CD4-positive, alpha-beta T cell treated with Interleukin-6 at 100 ng/mL for 8 hours (primary cell): ENCODE results near the gene MACROD2.
"Not testable (repeated sequence)": the region's sequence is repeated elsewhere in the genome, so short reads cannot be mapped to it uniquely, and the experiment has no call there.

ENCODE experiments used
- DNase-seq: peaks from one replicate; pipeline ENCODE4 v3.0.0-alpha.2; 2020; ENCODE audit warnings: mixed read lengths, low spot score

The MACROD2 gene

DNA sequence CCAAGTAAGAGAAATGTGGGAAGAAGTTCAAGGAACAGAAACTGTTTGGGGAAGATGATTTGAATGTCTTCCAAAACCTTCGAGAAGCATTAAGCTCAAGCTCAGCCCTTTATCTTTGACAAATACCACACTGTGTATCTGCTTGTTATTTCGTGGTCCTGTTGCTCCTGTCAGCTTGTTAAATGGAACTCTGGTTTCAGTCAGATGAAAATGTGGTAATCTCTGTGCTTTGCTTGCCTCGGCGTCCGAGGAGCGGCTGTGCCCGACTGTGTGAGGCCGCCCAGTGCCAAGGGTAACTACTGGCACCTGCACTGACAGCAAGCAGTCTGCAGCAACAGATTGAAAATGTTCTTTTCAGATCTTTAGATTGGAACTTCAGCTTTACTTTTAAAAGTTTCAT, 920.0 kb downstream of the MACROD2 start:
- DNase-seq = no peak

DNA sequence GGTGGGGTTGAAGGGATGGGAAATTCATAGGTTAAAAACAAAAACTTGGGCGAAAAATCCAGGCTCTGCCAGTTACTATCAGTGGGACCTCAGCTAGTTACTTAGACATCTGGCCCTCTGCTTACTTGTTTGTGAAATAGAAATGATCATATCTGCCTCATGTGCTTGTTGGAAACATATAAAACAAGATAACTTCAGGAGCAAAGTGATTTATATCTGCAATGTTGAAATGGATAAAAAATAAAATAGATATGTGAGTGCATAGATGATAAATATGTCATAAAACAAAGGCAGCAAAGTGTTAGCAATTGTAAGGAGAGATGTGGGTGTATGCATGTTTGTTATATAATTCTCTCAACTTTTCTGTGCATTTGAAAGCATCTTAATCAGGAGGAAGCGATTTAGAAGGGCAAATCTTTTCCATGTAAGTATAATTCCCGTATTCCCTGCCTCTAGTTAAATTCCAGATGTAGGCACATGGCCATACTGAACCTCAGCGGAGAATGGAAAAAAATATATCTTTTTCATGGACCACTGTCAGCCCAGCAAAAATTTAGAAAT, 921.1 kb downstream of the MACROD2 start:
- DNase-seq = no peak

DNA sequence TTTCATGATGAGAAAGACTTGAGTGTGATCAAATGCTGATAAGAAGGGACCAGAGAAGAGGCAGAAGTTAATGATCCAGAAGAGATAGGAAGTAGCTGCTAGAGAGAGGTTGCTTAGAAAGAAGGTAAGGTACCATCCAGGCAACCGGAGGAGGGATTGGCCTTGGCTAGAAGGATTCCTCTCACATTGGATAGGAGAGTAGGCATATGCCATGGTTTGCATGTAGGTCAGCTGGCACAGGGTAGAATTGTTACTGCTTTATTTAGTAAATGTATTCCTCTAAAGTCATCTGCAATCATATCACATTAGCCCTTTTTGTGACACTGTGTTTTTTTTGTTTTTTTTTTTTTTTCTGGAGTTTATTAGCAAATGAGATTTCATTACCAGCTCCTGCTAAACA, 923.0 kb downstream of the MACROD2 start:
- no peak for DNase-seq

GRCh38 chr20:14918976-14919375, 923.7 kb downstream of the MACROD2 start:
- no peak for DNase-seq

DNA sequence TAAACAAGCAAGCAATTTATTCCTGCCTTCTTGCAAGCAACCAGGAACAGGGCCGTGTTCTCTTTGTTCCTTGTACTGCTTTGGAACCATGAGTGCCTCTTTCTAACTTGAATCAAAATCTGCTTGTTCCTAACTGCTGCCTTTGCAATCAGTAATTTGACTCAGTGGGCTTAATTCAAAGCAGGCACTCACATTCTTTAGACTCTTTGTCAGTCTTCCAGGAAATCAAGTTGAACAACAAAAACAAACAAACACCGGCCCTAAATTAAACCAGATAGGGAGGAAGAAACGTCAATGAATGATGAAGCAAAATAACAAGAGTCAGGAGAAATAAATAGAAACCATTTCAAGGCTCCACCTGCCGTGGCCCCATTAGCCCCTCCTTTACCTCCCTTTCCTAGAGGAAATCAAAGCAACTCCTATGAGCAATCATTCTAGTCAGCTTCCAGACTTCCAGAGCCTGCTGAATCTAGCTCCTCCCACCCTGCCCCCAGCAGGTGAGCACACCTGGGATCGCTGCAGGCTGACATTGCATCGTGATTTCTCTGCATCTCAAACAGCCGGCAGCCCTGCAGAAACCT, 924.3 kb downstream of the MACROD2 start:
- DNase-seq = no peak

DNA sequence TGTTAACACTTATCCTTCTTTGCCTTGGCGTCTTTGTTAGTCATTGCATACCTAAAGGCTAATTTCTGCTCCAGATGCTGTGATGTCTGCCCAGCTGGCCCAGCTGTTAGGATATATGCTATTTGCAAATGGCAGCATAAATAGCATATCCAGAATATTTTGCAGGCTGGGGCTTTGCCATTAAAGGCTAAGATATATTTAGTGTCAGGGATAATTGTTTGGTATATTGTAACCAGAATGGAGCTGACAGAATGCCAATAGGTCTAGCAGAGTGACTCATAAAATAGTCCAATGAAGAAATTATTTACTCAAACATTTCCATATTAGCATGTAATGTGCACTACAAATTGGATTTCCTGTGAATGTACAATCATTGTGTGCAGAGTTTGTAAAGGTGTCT, 926.2 kb downstream of the MACROD2 start:
- no peak for DNase-seq

GRCh38 chr20:14922503-14923267, 927.4 kb downstream of the MACROD2 start:
- DNase-seq = no peak

- no peak for DNase-seq
These were observed 929.1 kb downstream of the MACROD2 start for GRCh38 chr20:14924433-14924832.

GRCh38 chr20:14925300-14925699, 930.0 kb downstream of the MACROD2 start:
- no peak for DNase-seq

- DNase-seq = not testable (repeated sequence)
These were observed 931.1 kb downstream of the MACROD2 start for GRCh38 chr20:14926436-14926835.

- no peak for DNase-seq
These were observed 932.8 kb downstream of the MACROD2 start for GRCh38 chr20:14928083-14928482.

DNA sequence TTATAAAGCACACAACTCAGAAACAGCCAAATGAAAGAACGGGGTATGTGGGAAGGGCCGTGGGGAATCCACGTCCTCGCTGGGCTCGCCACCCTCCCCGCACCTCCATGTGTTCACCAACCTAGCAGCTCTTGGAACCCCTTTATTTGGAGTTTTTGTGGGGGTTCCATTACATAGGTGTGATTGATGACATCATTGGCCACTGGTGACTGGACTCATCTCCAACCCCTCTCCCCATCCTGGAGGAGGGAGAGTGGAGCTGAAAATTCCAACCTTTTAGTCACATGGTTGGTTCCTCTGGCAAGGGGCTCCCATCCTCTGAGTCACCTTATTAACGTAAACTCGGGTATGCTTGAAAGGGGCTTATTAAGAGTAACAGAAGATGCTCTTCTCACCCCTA, 934.1 kb downstream of the MACROD2 start:
- no peak for DNase-seq

DNA sequence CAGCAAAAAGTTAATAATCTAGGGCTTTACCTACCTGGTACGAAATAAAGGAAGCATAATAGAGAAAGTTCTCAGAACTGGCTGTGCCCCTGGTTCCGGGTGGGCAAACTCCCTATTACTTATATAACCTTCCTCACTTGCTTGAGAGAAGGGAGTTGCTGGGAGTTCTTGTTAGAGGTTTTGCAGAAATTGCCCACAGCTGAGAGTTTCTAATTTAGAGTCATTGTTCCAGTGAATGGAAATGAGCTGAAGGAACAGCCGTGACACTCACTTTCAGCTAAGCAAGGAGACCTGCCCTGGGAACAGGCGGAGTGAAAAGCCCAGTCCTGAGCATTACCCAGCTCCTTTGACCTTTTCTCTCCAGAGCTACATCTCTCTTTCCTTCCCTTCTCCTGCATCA, 936.7 kb downstream of the MACROD2 start:
- no peak for DNase-seq

DNA sequence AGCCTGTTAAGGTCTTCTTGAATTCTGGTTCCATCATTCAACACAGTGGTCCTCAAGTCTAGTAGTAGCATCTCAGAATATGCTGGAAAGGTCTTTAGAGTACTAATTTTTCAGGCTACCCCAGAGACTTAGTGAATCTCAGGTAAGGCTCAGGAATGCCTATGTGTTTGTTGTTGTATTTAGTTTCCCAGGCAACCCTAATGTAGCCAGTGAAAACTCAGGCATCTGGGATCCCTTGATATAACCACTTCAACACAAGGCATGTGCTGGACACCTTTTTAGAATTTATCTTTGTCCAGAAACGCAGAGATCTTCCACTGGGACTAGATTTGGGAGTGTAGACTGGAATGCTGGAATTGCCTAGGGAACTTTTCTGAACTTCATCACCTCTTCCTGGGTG, 940.0 kb downstream of the MACROD2 start:
- no peak for DNase-seq

- no peak for DNase-seq
These were observed 941.7 kb downstream of the MACROD2 start for GRCh38 chr20:14937021-14937420.

GRCh38 chr20:14937846-14938245, 942.5 kb downstream of the MACROD2 start:
- DNase-seq = no peak

- no peak for DNase-seq
These were observed 952.2 kb downstream of the MACROD2 start for GRCh38 chr20:14947536-14947935.

DNA sequence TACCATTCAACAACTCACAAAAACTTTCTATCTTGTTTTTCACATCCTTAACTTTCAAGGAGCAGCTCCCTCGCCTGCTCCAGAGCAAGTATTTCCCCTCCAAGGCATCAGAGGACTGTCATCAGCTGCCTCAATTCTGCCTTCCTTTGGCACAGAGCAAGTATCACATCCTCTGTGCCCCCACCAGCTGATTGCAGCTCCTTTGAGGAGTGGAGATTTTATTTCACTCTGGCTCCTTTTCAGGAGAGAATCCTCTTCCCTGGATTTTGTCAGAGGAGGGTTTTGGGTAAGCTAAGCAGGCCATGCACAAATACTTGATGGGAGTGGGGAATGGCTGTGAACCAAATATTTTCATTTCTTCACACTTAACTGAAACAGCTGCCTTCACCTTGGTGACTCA, 952.6 kb downstream of the MACROD2 start:
- DNase-seq = no peak

DNA sequence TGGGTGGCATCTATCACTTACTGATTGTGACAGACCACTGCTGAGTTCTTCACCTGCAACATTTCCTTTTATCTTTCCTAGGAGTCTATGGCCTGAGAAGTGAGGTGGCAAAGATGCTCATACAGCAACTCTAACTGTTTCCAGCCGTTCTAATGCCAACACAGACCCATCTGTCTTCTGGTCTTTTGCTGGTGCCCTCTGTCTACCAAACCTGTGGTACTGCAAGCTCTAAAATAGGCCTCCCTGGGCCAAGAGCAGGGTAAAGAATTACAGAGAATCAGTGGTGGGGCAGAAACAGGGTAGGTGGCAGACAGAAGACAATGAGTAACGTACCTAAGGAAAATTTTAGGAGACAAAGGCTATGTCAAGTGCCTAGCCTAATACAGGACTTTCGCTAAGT, 953.1 kb downstream of the MACROD2 start:
- no peak for DNase-seq

GRCh38 chr20:14950633-14951032, 955.3 kb downstream of the MACROD2 start:
- DNase-seq = no peak

GRCh38 chr20:14951105-14951504, 955.8 kb downstream of the MACROD2 start:
- DNase-seq = no peak

DNA sequence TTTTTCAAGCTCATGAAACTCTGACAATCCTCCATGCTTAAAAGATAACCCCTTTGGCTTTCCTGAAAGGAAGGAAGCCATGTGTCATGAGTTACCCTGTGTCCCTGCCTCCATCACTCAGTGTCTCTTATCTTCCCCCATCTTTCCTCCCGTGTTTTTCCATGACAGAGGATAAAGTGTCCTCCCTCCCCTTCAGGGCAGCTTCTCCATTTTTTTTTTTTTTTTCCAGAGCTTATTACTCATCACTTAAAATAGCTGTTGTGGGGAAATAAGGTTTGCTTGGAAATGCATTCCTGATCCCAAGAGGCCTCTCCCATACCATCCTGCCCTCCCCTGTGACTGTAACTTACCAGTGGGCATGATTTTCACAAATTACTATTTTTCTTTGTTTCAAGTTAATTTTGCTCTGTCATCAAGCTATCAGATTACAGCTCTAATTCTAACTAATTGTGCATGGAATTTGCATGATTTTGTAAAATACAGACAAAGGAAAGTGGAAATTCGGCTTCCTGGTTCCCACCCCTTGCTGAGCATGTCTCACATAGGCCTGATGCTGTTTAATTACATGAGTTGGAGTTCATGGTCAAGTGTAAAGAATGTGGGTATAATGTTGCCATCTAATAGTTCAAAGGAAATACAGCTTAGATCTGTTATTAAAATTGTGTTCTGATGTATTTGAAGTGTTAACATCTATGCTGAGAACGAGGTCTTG, 956.5 kb downstream of the MACROD2 start:
- DNase-seq = no peak

GRCh38 chr20:14953736-14954135, 958.4 kb downstream of the MACROD2 start:
- DNase-seq = no peak
